SU-DHL-6 (cell line): ENCODE results near the gene ACADL.

Experiments
- H2AFZ ChIP-seq: fragments of 200-600 bp; sonication (generic); 2 replicates; pipeline ENCODE4 v1.6.1; 2014; ENCODE audit warnings: low read depth, mild to moderate bottlenecking, moderate library complexity, mixed read lengths, antibody characterized with exemption, low read length; ENCODE audit not compliant: severe bottlenecking
- H3F3A ChIP-seq: fragments of 200-600 bp; shearing (Covaris generic); 2 replicates; pipeline ENCODE4 v1.6.0; 2016; ENCODE audit warnings: antibody characterized with exemption, mild to moderate bottlenecking; ENCODE audit not compliant: insufficient read depth
- H3K27ac ChIP-seq: fragments of 200-600 bp; sonication (generic); 2 replicates; pipeline ENCODE4 v1.5.1; 2016; ENCODE audit warnings: low read depth, mild to moderate bottlenecking, low read length, moderate library complexity, mixed read lengths
- H3K27me3 ChIP-seq: fragments of 200-600 bp; sonication (generic), shearing (Covaris generic); 2 replicates; pipeline ENCODE4 v1.6.0; 2014; ENCODE audit warnings: mild to moderate bottlenecking, low read length
- H3K36me3 ChIP-seq: fragments of 200-600 bp; sonication (generic); 2 replicates; pipeline ENCODE4 v1.6.1; 2014; ENCODE audit warnings: mild to moderate bottlenecking, low read length, mixed read lengths
- H3K4me2 ChIP-seq: fragments of 300-600, 200-600 bp; shearing (Covaris generic), sonication (generic); 2 replicates; pipeline ENCODE4 v1.6.0; 2014; ENCODE audit warnings: low read length, low read depth, mild to moderate bottlenecking; ENCODE audit not compliant: poor library complexity, severe bottlenecking
- H3K4me3 ChIP-seq: fragments of 200-600 bp; sonication (generic); 2 replicates; pipeline ENCODE4 v1.5.1; 2014; ENCODE audit warnings: antibody characterized with exemption, low read length, mild to moderate bottlenecking, mixed read lengths; ENCODE audit not compliant: insufficient read depth, poor library complexity, severe bottlenecking
- H3K79me2 ChIP-seq: fragments of 200-600 bp; sonication (generic); 2 replicates; pipeline ENCODE4 v1.6.1; 2014; ENCODE audit warnings: mild to moderate bottlenecking, low read length, moderate library complexity; ENCODE audit not compliant: insufficient read depth
- H3K9ac ChIP-seq: fragments of 200-600 bp; sonication (generic); 2 replicates; pipeline ENCODE4 v1.7.0; 2014; ENCODE audit warnings: mild to moderate bottlenecking, low read length
- H3K9me2 ChIP-seq: fragments of 200-600 bp; sonication (generic); replicated peaks from 2 replicates; pipeline ENCODE4 v1.6.1; 2014; ENCODE audit warnings: low read length; ENCODE audit not compliant: insufficient read depth
- H3K9me3 ChIP-seq: fragments of 200-600 bp; sonication (generic); 2 replicates; pipeline ENCODE4 v1.6.1; 2014; ENCODE audit warnings: low read length, mixed read lengths; ENCODE audit not compliant: insufficient read depth
- H4K20me1 ChIP-seq: fragments of 200-600 bp; sonication (generic); 2 replicates; pipeline ENCODE4 v1.6.1; 2014; ENCODE audit warnings: low read depth, mild to moderate bottlenecking, antibody characterized with exemption, low read length, moderate library complexity, mixed read lengths
- CTCF ChIP-seq: fragments of 200-600 bp; sonication (generic); IDR thresholded peaks from one replicate; pipeline ENCODE4 v1.5.1; 2017; ENCODE audit warnings: antibody characterized with exemption, mild to moderate bottlenecking, low read length, moderate library complexity; ENCODE audit not compliant: insufficient read depth, poor library complexity, severe bottlenecking
- EZH2phosphoT487 ChIP-seq: fragments of 200-600 bp; sonication (generic), shearing (Covaris generic); conservative IDR thresholded peaks from 2 replicates; pipeline ENCODE4 v1.6.1; 2018; ENCODE audit warnings: mild to moderate bottlenecking, antibody characterized with exemption, low read length, moderate library complexity, mixed read lengths

Gene ACADL

DNA sequence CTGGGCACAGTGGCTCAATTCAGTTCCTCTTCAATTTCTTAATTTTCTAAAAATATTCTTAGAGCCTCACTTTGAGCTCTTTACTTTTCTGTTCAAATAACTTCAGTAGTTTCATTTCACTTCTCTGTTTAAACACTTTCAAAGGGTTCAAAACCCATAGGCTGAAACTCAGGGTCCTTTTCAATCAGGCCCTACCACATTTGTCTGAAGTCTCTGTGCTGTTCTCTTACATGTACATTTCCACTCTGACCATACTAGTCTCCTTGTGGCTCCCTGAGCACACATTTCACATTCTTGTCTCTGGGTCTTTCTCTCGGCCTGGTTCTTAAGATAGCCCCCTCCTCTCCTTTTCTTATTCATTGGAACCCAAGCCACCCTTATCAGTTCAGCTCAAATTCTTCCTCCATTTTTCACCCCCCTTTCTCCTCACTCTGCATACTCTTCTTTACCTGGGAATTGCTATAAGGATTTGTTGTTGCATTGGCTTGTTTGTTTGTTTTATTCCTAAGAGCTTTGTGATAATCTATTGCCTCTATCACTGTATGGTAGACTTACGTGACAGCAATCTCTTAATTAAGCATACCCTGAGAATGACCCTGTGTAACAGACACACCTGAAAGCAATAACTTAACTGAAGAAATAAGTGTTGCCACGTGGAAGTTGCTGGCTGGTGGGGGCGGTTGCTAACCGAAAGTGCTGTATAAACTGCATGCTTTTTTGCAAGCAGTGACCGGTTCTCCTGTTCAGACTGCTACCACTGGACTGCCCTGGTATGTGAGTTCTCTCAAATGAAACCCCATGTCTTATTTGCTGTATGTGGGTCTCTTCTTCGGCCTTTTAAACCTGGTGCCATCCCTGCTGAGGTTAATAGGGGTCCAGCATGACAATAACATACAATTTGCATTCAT lies 27.7 kb upstream of the ACADL start:
- TF ChIP-seq CTCF (no peak), EZH2phosphoT487 (no peak)
- Histone ChIP-seq H3F3A (no peaks in the 10 kb centered on the region), H3K36me3 (no peaks in the 10 kb centered on the region), H3K4me3 (no peak overlapping the region), H3K27ac (no peak overlapping the region), H2AFZ (no peak overlapping the region), H3K9me2 (no peaks in the 10 kb centered on the region), H3K4me2 (no peak overlapping the region), H3K79me2 (no peaks in the 10 kb centered on the region), H3K9ac (no peak overlapping the region), H3K27me3 (no peaks in the 10 kb centered on the region), H3K9me3 (no peaks in the 10 kb centered on the region), H4K20me1 (no peaks in the 10 kb centered on the region)

DNA sequence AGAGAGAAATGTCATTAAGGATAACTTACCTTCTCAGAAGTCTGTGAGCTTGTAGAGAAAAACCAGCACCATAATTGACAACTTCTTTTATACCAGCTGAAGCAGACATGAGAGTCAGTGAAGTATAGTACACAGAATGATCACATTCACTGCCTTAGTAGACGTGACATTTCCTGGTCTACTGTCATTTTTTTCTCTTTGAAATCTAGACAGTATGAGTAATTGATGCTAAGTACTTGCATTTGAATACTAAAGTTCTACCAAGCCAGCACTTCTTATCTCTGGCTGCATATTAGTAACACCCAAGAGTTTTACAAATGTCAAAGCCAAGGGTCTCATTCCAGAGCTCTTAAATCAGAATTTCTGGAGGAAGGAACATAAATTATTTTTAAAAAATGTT lies 25.4 kb upstream of the ACADL start:
- H3F3A ChIP-seq, result no peaks in the 10 kb centered on the region
- no peaks in the 10 kb centered on the region for H4K20me1 ChIP-seq
- no peak overlapping the region for H3K4me3 ChIP-seq
- H3K9me3 ChIP-seq, result no peaks in the 10 kb centered on the region
- H3K9me2 ChIP-seq, result no peaks in the 10 kb centered on the region
- H3K79me2 ChIP-seq, result no peaks in the 10 kb centered on the region
- no peak overlapping the region for H3K9ac ChIP-seq
- H3K27me3 ChIP-seq, result no peaks in the 10 kb centered on the region
- TF ChIP-seq CTCF (no peak), EZH2phosphoT487 (no peak)
- H3K4me2 ChIP-seq, result no peak overlapping the region
- H2AFZ ChIP-seq, result no peak overlapping the region
- no peak overlapping the region for H3K27ac ChIP-seq
- no peaks in the 10 kb centered on the region for H3K36me3 ChIP-seq

GRCh38 chr2:210233487-210233886 lies 8.2 kb upstream of the ACADL start:
- Histone ChIP-seq H3K27ac (no peak overlapping the region), H3K79me2 (no peaks in the 10 kb centered on the region), H3K9ac (no peak overlapping the region)

More at GRCh38 chr2:210233487-210233886, 8.2 kb upstream of the ACADL start:
- H2AFZ ChIP-seq, result no peak overlapping the region
- no peaks in the 10 kb centered on the region for H3K9me3 ChIP-seq
- no peak overlapping the region for H3K4me2 ChIP-seq
- H4K20me1 ChIP-seq, result no peaks in the 10 kb centered on the region
- H3K27me3 ChIP-seq, result no peaks in the 10 kb centered on the region
- no peaks in the 10 kb centered on the region for H3K9me2 ChIP-seq
- no peaks in the 10 kb centered on the region for H3F3A ChIP-seq
- no peak for TF ChIP-seq EZH2phosphoT487
- no peak for TF ChIP-seq CTCF
- H3K4me3 ChIP-seq, result no peak overlapping the region
- no peaks in the 10 kb centered on the region for H3K36me3 ChIP-seq
